NCI-H1436 (cell line): ENCODE results near the gene GUK1.
"Not testable (repeated sequence)": the region's sequence is repeated elsewhere in the genome, so short reads cannot be mapped to it uniquely, and the experiment has no call there.

Experiments
- DNase-seq: peaks from one replicate; lab custom pipeline; 2025; lab: John Stamatoyannopoulos, UW

Gene GUK1

GRCh38 chr1:228177183-228177475, 37.0 kb downstream of the GUK1 start:
- no peak for DNase-seq

- no peak for DNase-seq
These were observed 37.9 kb downstream of the GUK1 start for GRCh38 chr1:228177721-228178710.

DNA sequence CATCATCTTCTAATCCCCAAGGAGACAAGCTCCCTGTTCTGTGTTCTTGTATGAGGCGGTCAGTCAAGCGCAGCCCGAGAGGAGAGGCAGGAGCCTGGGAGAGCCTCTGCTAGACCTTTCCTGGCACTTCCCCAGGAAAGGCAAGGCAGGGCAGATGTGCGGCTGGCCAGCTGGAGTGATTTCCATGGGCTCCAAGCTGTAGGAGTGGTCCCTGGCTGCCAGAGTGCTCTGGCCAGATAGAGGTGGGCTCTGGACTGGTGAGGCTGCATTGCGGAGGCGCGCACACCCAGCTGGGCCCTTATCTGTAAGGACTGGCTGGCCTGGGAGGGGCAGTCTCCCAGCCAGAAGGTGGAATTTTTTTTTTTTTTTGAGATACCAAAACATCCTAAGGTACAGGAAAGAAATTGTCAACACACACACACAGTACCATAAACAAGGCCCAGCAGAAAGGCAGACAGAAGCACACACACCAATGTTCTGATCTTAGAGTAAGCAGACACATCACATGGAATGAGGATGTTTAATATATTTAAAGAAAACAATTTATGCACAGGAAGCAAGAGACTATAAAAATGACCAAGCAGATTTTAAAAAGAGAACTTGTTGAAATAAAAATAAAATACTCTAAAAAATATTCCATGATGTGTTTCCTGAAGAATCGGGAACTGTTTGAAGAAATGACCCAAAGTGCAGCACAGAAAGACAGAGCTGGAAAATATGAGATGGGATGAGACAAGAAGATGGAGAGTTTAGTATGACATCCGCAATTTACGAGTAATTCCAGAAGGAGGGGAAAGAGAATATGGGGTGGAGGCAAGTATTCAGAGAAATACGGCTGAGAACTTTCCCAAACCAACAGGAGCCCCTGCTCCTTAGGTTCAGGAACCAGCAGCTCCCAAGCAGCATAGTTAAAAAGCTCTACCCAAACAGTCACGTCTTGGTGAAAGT, 38.9 kb downstream of the GUK1 start:
- no peak for DNase-seq

DNA sequence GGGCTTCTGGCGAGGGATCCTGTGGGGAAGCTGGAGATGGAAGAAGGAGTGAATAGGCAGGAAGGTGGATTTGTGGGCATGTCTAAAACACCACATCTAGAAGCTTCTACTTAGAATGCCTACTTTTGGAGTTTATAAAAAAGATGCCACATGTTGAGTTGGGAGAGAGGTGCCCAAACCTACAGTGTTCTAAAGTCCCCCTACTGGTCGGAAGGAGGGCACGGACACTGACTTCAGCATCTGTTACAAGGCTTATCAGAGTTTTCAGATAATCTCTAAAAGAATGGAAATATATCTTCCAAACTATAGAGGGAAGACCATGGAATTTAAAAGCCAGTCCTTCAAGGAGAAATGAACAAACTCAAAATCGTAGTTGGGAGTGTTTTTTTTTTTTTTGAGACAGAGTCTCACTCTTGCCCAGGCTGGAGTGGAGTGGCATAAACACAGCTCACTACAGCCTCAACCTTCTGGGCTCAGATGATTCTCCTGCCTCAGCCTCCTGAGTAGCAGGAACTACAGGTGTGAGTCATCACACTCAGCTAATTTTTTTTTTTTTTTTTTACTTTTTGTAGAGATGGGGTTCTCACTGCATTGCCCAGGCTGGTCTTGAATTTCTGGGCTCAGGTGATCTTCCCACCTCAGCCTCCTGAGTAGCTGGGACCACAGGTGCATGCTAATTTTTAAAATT, 40.3 kb downstream of the GUK1 start:
- DNase-seq = no peak

- no peak for DNase-seq
These were observed 41.0 kb downstream of the GUK1 start for GRCh38 chr1:228180959-228181644.

DNA sequence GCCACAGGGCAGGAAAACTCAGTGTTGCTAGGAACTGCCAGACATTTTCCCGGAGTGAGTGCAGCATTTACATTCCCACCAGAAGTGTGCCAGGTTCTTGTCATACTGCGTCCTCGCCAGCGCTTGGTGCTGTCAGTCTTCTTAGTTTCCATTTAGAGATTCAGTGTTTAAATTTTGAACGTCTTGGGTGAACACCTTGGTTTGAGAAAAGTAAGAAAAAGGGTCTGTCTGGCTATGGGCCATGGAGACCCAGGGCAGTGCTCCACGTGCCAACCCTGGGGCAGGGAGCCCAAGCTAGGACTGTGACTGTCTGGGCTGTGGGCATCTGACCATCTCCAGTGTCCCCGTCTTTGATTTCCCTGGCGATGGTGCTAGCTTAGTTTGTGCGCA, 41.6 kb downstream of the GUK1 start:
- DNase-seq = no peak

GRCh38 chr1:228182296-228183030, 42.4 kb downstream of the GUK1 start:
- DNase-seq = no peak

- DNase-seq = no peak
These were observed 44.1 kb downstream of the GUK1 start for GRCh38 chr1:228184152-228184551.

DNA sequence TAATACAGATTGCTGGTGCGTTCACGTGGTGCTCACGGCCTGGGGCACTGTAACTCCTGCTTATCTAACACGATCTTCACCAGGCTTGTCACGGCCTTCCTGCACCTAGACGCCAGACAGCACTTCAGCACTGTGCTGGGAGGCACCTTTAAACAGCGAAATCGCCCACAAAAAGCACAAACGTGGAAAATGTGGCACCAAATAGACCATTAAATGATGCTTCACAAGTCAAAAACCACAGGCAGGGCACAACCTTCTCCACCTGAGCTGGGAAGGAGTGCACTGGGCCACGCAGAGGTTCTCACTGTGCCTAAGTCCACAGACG, 45.5 kb downstream of the GUK1 start:
- no peak for DNase-seq

- not testable (repeated sequence) for DNase-seq
These were observed 48.2 kb downstream of the GUK1 start for GRCh38 chr1:228188249-228188648.

DNA sequence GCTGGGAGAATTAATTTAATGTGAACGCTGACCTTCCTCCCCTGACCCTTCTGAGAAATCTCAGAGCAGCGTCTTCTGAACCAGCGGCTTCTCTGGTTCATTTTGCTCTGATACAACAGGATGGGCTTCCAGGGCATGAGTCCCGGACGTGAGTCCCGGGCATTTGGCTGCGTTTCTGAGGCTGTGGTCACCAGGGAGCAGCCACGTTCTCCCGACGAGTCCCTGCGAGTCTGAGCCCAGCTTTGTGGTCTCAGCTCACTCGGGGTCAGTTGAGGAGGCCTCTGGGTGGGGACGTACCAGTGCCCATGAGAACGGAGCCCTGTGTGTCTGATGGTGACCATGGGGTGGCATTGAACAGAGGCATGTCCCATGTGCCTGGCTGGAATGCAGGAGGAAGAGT, 50.1 kb downstream of the GUK1 start:
- no peak for DNase-seq

DNA sequence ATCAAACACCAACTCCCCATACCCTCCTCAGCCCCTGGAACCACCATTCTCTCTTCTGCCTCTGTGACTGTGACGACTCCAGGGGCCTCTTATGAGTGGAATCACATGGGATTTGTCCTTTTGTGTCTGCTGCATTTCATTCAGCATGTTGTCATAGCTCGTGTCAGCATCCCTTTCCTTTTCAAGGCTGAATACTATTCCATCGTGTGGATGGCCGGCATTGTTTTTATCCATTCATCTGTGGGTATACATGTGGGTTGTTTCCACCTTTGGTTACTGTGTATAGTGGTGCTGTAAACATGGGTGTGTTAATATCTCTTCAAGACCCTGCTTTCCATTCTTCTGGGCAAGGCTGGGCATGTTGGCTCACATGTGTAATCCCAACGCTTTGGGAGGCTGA, 50.7 kb downstream of the GUK1 start:
- DNase-seq = no peak

DNA sequence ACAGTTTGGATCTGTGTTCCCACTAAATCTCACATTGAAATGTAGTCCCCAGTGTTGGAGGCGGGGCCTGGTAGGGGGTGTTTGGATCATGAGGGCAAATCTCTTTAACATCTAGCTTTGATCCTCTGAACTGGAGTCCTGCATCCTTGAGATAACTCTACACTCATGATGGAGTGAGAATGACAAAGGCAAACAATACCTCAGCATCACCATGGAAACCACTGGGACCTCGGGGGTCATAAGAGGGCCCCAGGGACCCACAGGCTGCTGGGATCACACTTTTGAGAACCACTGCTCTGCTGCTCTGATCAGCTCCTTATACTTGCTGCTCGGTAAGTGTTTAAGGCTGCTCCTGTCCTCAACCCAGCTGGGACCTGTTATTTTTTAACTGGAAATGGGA, 54.4 kb downstream of the GUK1 start:
- DNase-seq = peak; percentile 4

DNA sequence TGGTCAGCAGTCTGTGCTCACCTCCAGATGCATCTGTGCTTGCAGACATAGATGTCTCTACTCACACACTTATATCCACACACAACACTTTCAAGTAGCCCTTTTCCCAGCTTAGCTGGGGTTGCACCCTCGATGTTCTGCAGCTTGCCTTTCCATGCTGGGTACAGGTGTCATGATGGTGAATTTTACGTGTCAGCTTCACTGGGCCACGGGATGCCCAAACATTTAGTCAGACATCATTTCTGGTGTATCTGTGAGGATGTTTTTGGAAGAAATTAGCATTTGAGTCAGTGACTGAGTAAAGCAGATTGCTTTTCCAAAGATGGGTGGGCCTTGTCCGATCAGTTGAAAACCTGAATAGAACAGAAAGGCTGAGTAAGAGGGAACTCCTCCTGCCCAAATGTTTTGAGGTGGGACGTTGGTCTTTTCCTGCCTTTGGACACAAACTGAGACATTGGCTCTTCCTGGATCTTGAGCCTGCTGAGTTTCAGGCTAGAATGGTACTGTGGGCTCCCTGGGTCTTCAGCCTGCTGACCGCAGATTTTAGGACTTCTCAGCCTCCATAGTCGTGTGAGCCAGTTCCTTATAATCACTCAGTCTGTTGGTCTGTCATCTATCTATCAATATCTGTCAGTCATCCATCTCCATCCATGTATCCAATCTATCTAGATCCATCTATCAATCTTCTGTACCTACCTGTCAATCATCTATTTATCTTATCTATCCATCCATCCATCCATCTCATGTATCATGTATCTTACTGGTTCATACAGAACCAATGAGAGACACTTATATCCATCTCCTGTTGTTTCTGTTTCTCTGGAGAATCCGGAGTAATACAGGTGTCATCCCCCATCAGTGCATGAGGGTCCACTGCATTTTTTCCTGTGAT, 55.1 kb downstream of the GUK1 start:
- no peak for DNase-seq

GRCh38 chr1:228197555-228198147, 57.6 kb downstream of the GUK1 start:
- DNase-seq = no peak
